Erythroblast (primary cell): Measurements from ENCODE around the gene FIBCD1.

ENCODE experiments used
- GATA1 ChIP-seq: IDR thresholded peaks from 2 replicates; pipeline ENCODE4 v1.6.1; 2011; ENCODE audit warnings: low read depth, mild to moderate bottlenecking, control low read depth, low read length, moderate library complexity
- POLR2A ChIP-seq: IDR thresholded peaks from 2 replicates; pipeline ENCODE4 v1.6.1; 2011; ENCODE audit warnings: mild to moderate bottlenecking, low read length

GRCh38 chr9:130918826-130919558 lies 20.1 kb downstream of the FIBCD1 start:
- TF ChIP-seq POLR2A (no peak), GATA1 (no peak)
